IPS-11a (cell line): ENCODE data around the gene KIF26B.
"Not testable (repeated sequence)": the region's sequence is repeated elsewhere in the genome, so short reads cannot be mapped to it uniquely, and the experiment has no call there.

Experiments used
- H3K4me3 ChIP-seq: one replicate; pipeline ENCODE4 v1.5.1; 2013; ENCODE audit warnings: low read depth, low read length, control low read depth

KIF26B gene

GRCh38 chr1:245378311-245378722 lies 223.5 kb downstream of the KIF26B start:
- no peak overlapping the region for H3K4me3 ChIP-seq

- H3K4me3 ChIP-seq = no peak overlapping the region
These were observed 224.0 kb downstream of the KIF26B start for GRCh38 chr1:245378745-245379144.

GRCh38 chr1:245380790-245381535 lies 226.2 kb downstream of the KIF26B start:
- no peak overlapping the region for H3K4me3 ChIP-seq

GRCh38 chr1:245382981-245383380 lies 228.2 kb downstream of the KIF26B start:
- H3K4me3 ChIP-seq = no peak overlapping the region

- H3K4me3 ChIP-seq = no peak overlapping the region
These were observed 228.9 kb downstream of the KIF26B start for GRCh38 chr1:245383396-245384330.

- no peak overlapping the region for H3K4me3 ChIP-seq
These were observed 231.6 kb downstream of the KIF26B start for GRCh38 chr1:245386297-245386971.

GRCh38 chr1:245388687-245389086 lies 233.9 kb downstream of the KIF26B start:
- H3K4me3 ChIP-seq = no peak overlapping the region

- no peak overlapping the region for H3K4me3 ChIP-seq
These were observed 235.1 kb downstream of the KIF26B start for GRCh38 chr1:245389873-245390272.

- H3K4me3 ChIP-seq = no peak overlapping the region
These were observed 236.2 kb downstream of the KIF26B start for GRCh38 chr1:245390975-245391374.

GRCh38 chr1:245393694-245394093 lies 238.9 kb downstream of the KIF26B start:
- no peak overlapping the region for H3K4me3 ChIP-seq

GRCh38 chr1:245395680-245396079 lies 240.9 kb downstream of the KIF26B start:
- H3K4me3 ChIP-seq = no peak overlapping the region

- no peak overlapping the region for H3K4me3 ChIP-seq
These were observed 241.8 kb downstream of the KIF26B start for GRCh38 chr1:245396615-245397014.

GRCh38 chr1:245397771-245398170 lies 243.0 kb downstream of the KIF26B start:
- no peak overlapping the region for H3K4me3 ChIP-seq

- no peak overlapping the region for H3K4me3 ChIP-seq
These were observed 243.4 kb downstream of the KIF26B start for GRCh38 chr1:245398180-245398579.

- no peak overlapping the region for H3K4me3 ChIP-seq
These were observed 247.2 kb downstream of the KIF26B start for GRCh38 chr1:245401881-245402587.

GRCh38 chr1:245402998-245403397 lies 248.2 kb downstream of the KIF26B start:
- H3K4me3 ChIP-seq = not testable (repeated sequence)

- H3K4me3 ChIP-seq = no peak overlapping the region
These were observed 249.7 kb downstream of the KIF26B start for GRCh38 chr1:245404527-245404926.

- H3K4me3 ChIP-seq = no peak overlapping the region
These were observed 250.2 kb downstream of the KIF26B start for GRCh38 chr1:245404952-245405351.

GRCh38 chr1:245406426-245406825 lies 251.6 kb downstream of the KIF26B start:
- no peak overlapping the region for H3K4me3 ChIP-seq

GRCh38 chr1:245407983-245408382 lies 253.2 kb downstream of the KIF26B start:
- H3K4me3 ChIP-seq = no peak overlapping the region
